H1 (cell line): ENCODE measurements around the gene RAB36. TPM values are rescaled to one million over a fixed set of nuclear protein-coding genes. Genes with fewer than 3 reads are reported as not detected.

Experiments
- CTCF ChIA-PET: fragments of 300-600 bp; sonication (Branson Sonifier 250); formaldehyde crosslinking; loops from one replicate; lab custom pipeline; 2021; ENCODE audit not compliant: partially characterized antibody; lab: Charles Lee
- POLR2A ChIA-PET: fragments of 300-600 bp; sonication (Branson Sonifier 250); formaldehyde crosslinking; loops from one replicate; lab custom pipeline; 2021; ENCODE audit warnings: inconsistent platforms; ENCODE audit not compliant: partially characterized antibody; lab: Charles Lee
- DNase-seq, 2 experiments: peaks; one replicate each; pipeline versions ENCODE4 v3.0.0 to v3.0.0-alpha.2; 2010 to 2022; ENCODE audit warnings: low spot score in 2 of 2, low read depth in 1 of 2, mixed read lengths in 1 of 2
- FAIRE-seq: peaks from 2 replicates; lab custom pipeline; 2011; peaks lifted over from hg19 to GRCh38; lab: Jason Lieb, UNC
- H2AFZ ChIP-seq: 2 replicates; pipeline ENCODE4 v1.8.1; 2012; ENCODE audit warnings: low read length, inconsistent platforms
- H2AK5ac ChIP-seq: 2 replicates; pipeline ENCODE4 v1.6.1; 2013; ENCODE audit warnings: low read depth, low read length
- H2BK120ac ChIP-seq: replicated peaks from 2 replicates; pipeline ENCODE3; 2013; ENCODE audit warnings: low read depth, low read length, inconsistent platforms
- H2BK12ac ChIP-seq: 2 replicates; pipeline ENCODE4 v1.6.1; 2013; ENCODE audit warnings: low read depth, low read length
- H2BK15ac ChIP-seq: 2 replicates; pipeline ENCODE4 v1.6.1; 2013; ENCODE audit warnings: low read length
- H2BK20ac ChIP-seq: 2 replicates; pipeline ENCODE4 v1.6.1; 2013; ENCODE audit warnings: low read length
- H2BK5ac ChIP-seq: 2 replicates; pipeline ENCODE4 v1.6.1; 2013; ENCODE audit warnings: low read depth, low read length
- H3K14ac ChIP-seq: 2 replicates; pipeline ENCODE4 v1.6.1; 2013; ENCODE audit warnings: inconsistent platforms; ENCODE audit not compliant: insufficient read length
- H3K18ac ChIP-seq: 2 replicates; pipeline ENCODE4 v1.6.1; 2013; ENCODE audit warnings: low read length; ENCODE audit errors: extremely low read depth
- H3K23ac ChIP-seq: 2 replicates; pipeline ENCODE4 v1.6.1; 2013; ENCODE audit warnings: inconsistent platforms; ENCODE audit not compliant: insufficient read length
- H3K23me2 ChIP-seq: 2 replicates; pipeline ENCODE4 v1.6.1; 2013; ENCODE audit warnings: low read depth, low read length
- H3K27ac ChIP-seq: 2 replicates; pipeline ENCODE4 v1.6.1; 2011; ENCODE audit warnings: low read depth, low read length, inconsistent platforms
- H3K27me3 ChIP-seq, 4 experiments: replicated peaks in 1 of 4; 1 replicate in 1 of 4; 2 replicates in 3 of 4; pipeline versions ENCODE4 v1.6.1 to v1.8.1; 2011 to 2013; ENCODE audit warnings: low read length in 3 of 4, mild to moderate bottlenecking in 3 of 4, inconsistent platforms in 2 of 4, mixed read lengths in 2 of 4, moderate library complexity in 1 of 4; ENCODE audit not compliant: control insufficient read depth in 3 of 4, insufficient read depth in 3 of 4; ENCODE audit errors: extremely low read depth in 1 of 4
- H3K36me3 ChIP-seq, 4 experiments: 2 replicates each; pipeline versions ENCODE4 v1.6.1 to v1.8.1; 2011 to 2013; ENCODE audit warnings: mild to moderate bottlenecking in 4 of 4, low read length in 3 of 4, moderate library complexity in 2 of 4, control low read depth in 1 of 4, inconsistent platforms in 1 of 4; ENCODE audit not compliant: insufficient read depth in 4 of 4, control insufficient read depth in 2 of 4
- H3K4ac ChIP-seq: replicated peaks from 2 replicates; pipeline ENCODE3; 2013; ENCODE audit warnings: low read length, low read depth, mixed read lengths, inconsistent platforms; ENCODE audit not compliant: insufficient read length
- H3K4me1 ChIP-seq, 4 experiments: replicated peaks in 1 of 4; 1 replicate in 1 of 4; 2 replicates in 3 of 4; pipeline versions ENCODE4 v1.6.1 to v1.8.1; 2011 to 2013; ENCODE audit warnings: low read length in 3 of 4, inconsistent platforms in 2 of 4, mixed read lengths in 1 of 4; ENCODE audit not compliant: insufficient read depth in 4 of 4, control insufficient read depth in 3 of 4
- H3K4me2 ChIP-seq, 2 experiments: 2 replicates each; pipeline versions ENCODE4 v1.6.1 to v1.8.1; 2011 to 2013; ENCODE audit warnings: low read depth in 2 of 2, low read length in 2 of 2, control low read depth in 1 of 2, inconsistent platforms in 1 of 2, mild to moderate bottlenecking in 1 of 2; ENCODE audit not compliant: insufficient read depth in 1 of 2
- H3K4me3 ChIP-seq, 4 experiments: fragments of 200-600, 300-600 bp in 1 of 4; sonication (generic), shearing (Covaris generic), sonication (Bioruptor Twin) in 1 of 4; 2 replicates each; pipeline versions ENCODE4 v1.5.1 to v1.8.1; 2011 to 2016; ENCODE audit warnings: low read length in 4 of 4, low read depth in 3 of 4, control low read depth in 2 of 4, inconsistent platforms in 2 of 4, mild to moderate bottlenecking in 2 of 4, mixed read lengths in 1 of 4, moderate library complexity in 1 of 4; ENCODE audit not compliant: insufficient read depth in 2 of 4; ENCODE audit errors: extremely low read depth in 1 of 4
- H3K56ac ChIP-seq: replicated peaks from 2 replicates; pipeline ENCODE3; 2013; ENCODE audit warnings: low read depth, mild to moderate bottlenecking, mixed read lengths, low read length, inconsistent platforms; ENCODE audit not compliant: insufficient read length
- H3K79me1 ChIP-seq: 2 replicates; pipeline ENCODE4 v1.6.1; 2013; ENCODE audit warnings: low read depth, low read length, control low read depth
- H3K79me2 ChIP-seq, 2 experiments: 2 replicates each; pipeline versions ENCODE4 v1.6.1 to v1.8.1; 2012 to 2013; ENCODE audit warnings: low read length in 2 of 2, mild to moderate bottlenecking in 2 of 2, inconsistent platforms in 1 of 2; ENCODE audit not compliant: insufficient read depth in 2 of 2, control insufficient read depth in 1 of 2
- H3K9ac ChIP-seq, 4 experiments: replicated peaks in 1 of 4; 1 replicate in 1 of 4; 2 replicates in 3 of 4; pipeline versions ENCODE4 v1.6.1 to v1.8.1; 2011 to 2013; ENCODE audit warnings: low read depth in 3 of 4, low read length in 3 of 4, control low read depth in 2 of 4, mild to moderate bottlenecking in 2 of 4, moderate library complexity in 2 of 4, inconsistent platforms in 1 of 4; ENCODE audit errors: extremely low read depth in 1 of 4
- H3K9me3 ChIP-seq, 2 experiments: 2 replicates each; pipeline versions ENCODE4 v1.6.1 to v1.8.1; 2012 to 2013; ENCODE audit warnings: mild to moderate bottlenecking in 2 of 2, moderate library complexity in 2 of 2, control low read depth in 1 of 2, inconsistent platforms in 1 of 2, low read depth in 1 of 2, low read length in 1 of 2, mixed read lengths in 1 of 2; ENCODE audit not compliant: insufficient read depth in 2 of 2
- H4K20me1 ChIP-seq, 2 experiments: replicated peaks in 1 of 2; 2 replicates each; pipeline versions ENCODE3 to v1.8.1; 2011 to 2013; ENCODE audit warnings: inconsistent platforms in 2 of 2, low read length in 2 of 2, mild to moderate bottlenecking in 1 of 2; ENCODE audit not compliant: insufficient read depth in 2 of 2, control insufficient read depth in 1 of 2
- H4K5ac ChIP-seq: 2 replicates; pipeline ENCODE4 v1.6.1; 2013; ENCODE audit warnings: low read length, low read depth, mixed read lengths, inconsistent platforms; ENCODE audit not compliant: insufficient read length
- H4K8ac ChIP-seq: 2 replicates; pipeline ENCODE4 v1.8.0; 2013; ENCODE audit warnings: mild to moderate bottlenecking, moderate library complexity, low read length, inconsistent platforms; ENCODE audit not compliant: insufficient read depth; ENCODE audit errors: extremely low read depth
- H4K91ac ChIP-seq: replicated peaks from 2 replicates; pipeline ENCODE3; 2013; ENCODE audit warnings: low read length, mixed read lengths, inconsistent platforms; ENCODE audit not compliant: insufficient read length
- BRCA1 ChIP-seq: IDR thresholded peaks from 2 replicates; pipeline ENCODE4 v1.6.1; 2012; ENCODE audit warnings: low read depth, low read length, improper control_type of control experiment
- CTBP2 ChIP-seq: IDR thresholded peaks from 2 replicates; pipeline ENCODE4 v1.7.0; 2011; ENCODE audit warnings: borderline replicate concordance, mild to moderate bottlenecking, moderate library complexity, mixed read lengths, low read length; ENCODE audit not compliant: insufficient read depth, insufficient read length
- EGR1 ChIP-seq: IDR thresholded peaks from 2 replicates; pipeline ENCODE4 v1.6.1; 2011; ENCODE audit warnings: low read depth, low read length, borderline replicate concordance
- EP300 ChIP-seq, 2 experiments: IDR thresholded peaks; 1 replicate in 1 of 2; 2 replicates in 1 of 2; pipeline ENCODE4 v1.6.1; 2011 to 2012; ENCODE audit warnings: low read depth in 2 of 2, low read length in 2 of 2, mild to moderate bottlenecking in 2 of 2, borderline replicate concordance in 1 of 2, inconsistent platforms in 1 of 2, moderate library complexity in 1 of 2
- JUND ChIP-seq: IDR thresholded peaks from 2 replicates; pipeline ENCODE4 v1.6.1; 2011; ENCODE audit warnings: mild to moderate bottlenecking, improper control_type of control experiment, low read length
- POLR2A ChIP-seq, 2 experiments: IDR thresholded peaks; 1 replicate in 1 of 2; 2 replicates in 1 of 2; pipeline ENCODE4 v1.6.1; 2011; ENCODE audit warnings: low read depth in 2 of 2, low read length in 2 of 2, mild to moderate bottlenecking in 2 of 2; ENCODE audit errors: control extremely low read depth in 1 of 2
- POLR2AphosphoS5 ChIP-seq: IDR thresholded peaks from 2 replicates; pipeline ENCODE4 v1.6.1; 2011; ENCODE audit warnings: low read depth, low read length
- RAD21 ChIP-seq, 2 experiments: IDR thresholded peaks in 1 of 2; conservative IDR thresholded peaks in 1 of 2; 2 replicates each; pipeline ENCODE4 v1.6.1; 2011; ENCODE audit warnings: low read depth in 2 of 2, low read length in 2 of 2, improper control_type of control experiment in 1 of 2, inconsistent platforms in 1 of 2, mild to moderate bottlenecking in 1 of 2, moderate library complexity in 1 of 2
- RNF2 ChIP-seq: fragments of 200-900, 300-1000 bp; sonication (generic); IDR thresholded peaks from 2 replicates; pipeline ENCODE4 v1.7.1; 2016; ENCODE audit warnings: borderline replicate concordance, low read depth, mild to moderate bottlenecking, antibody characterized with exemption, low read length; ENCODE audit not compliant: poor library complexity, severe bottlenecking; ENCODE audit errors: missing control alignments
- RXRA ChIP-seq: IDR thresholded peaks from 2 replicates; pipeline ENCODE4 v1.6.1; 2011; ENCODE audit warnings: low read depth, mild to moderate bottlenecking, low read length, moderate library complexity; ENCODE audit not compliant: insufficient read depth
- SP2 ChIP-seq: IDR thresholded peaks from 2 replicates; pipeline ENCODE4 v1.6.1; 2012; ENCODE audit warnings: mild to moderate bottlenecking, low read length, inconsistent platforms
- WGBS, 2 experiments: shearing (Covaris generic) in 1 of 2; methylation state at CpG; one replicate each; pipeline versions ENCODE4 v1.1.6 to v1.1.7; 2013 to 2015; ENCODE audit warnings: low lambda C conversion rate in 2 of 2, mixed read lengths in 2 of 2, inconsistent platforms in 1 of 2, low coverage in 1 of 2, missing lambda C conversion rate in 1 of 2; ENCODE audit not compliant: insufficient replicate concordance in 2 of 2, insufficient coverage in 1 of 2, insufficient read length in 1 of 2; ENCODE audit errors: extremely low coverage in 1 of 2, missing lambda C conversion rate in 1 of 2; 5-methylcytosine and 5-hydroxymethylcytosine counted together
- polyA plus RNA-seq, 7 experiments: library from polyadenylated mRNA; depleted of rRNA in 3 of 7; stranded (reverse) in 5 of 7; unstranded in 2 of 7; fragments of >200 nt in 5 of 7; fragments of 200-250 nt in 2 of 7; gene quantifications; 1 replicate in 5 of 7; 2 replicates in 1 of 7; 4 replicates in 1 of 7; pipeline versions ENCODE4 v1.2.1 to v1.2.3, GENCODE V29; 2011 to 2013; ENCODE audit warnings: missing spikeins in 2 of 7, mixed read lengths in 2 of 7
- total RNA-seq: library from RNA; stranded (reverse); fragmentation: NEBNext Ultra II Directional; extraction: Animal tissue kit (Norgen Biotek cat#: 25700); gene quantifications from 2 replicates; pipeline ENCODE4 v1.2.1, GENCODE V29; 2021

RAB36 gene
- total and polyA plus RNA-seq, 2 of the 8 experiments (the other 6 are each of a cell fraction or from before 2014, with no cell fraction given), result 1.0 to 1.5 TPM

- TF ChIP-seq EGR1 (no peak), CTBP2 (no peak), EP300 (IDR thresholded peaks at IDR 0.05; ENCODE audit: borderline replicate concordance in 1 of 2, low read depth in 2 of 2, low read length in 2 of 2) (no peak), BRCA1 (no peak), RAD21 (IDR thresholded peaks at IDR 0.05 in 1 of 2, conservative IDR thresholded peaks at IDR 0.05 in 1 of 2; ENCODE audit: low read depth in 2 of 2, low read length in 2 of 2) (no peak), POLR2A (IDR thresholded peaks at IDR 0.05; ENCODE audit: control extremely low read depth in 1 of 2, low read depth in 2 of 2, low read length in 2 of 2) (no peak), POLR2AphosphoS5 (no peak), SP2 (no peak), JUND (no peak), RXRA (no peak), RNF2 (no peak)
- ChIA-PET CTCF (interaction anchor here (0.6 to 1.4 kb wide), 2 partner anchors 26 to 1371 kb away, joined by 3 read pairs; no protein-coding TSS in a partner anchor), POLR2A (no interaction called here)
- no peak overlapping the region for H4K91ac ChIP-seq
- H2BK15ac ChIP-seq, result no peak overlapping the region
- no peak overlapping the region for H3K23ac ChIP-seq
- 0 out of 2 replicates have a peak, but pooled peaks cover 3% of the 10 kb centered on the region for H3K79me1 ChIP-seq
- no peaks in the 10 kb centered on the region; a peak in 2 of 7 replicates for H3K27me3 ChIP-seq
- H3K79me2 ChIP-seq, result no peaks in the 10 kb centered on the region
- peaks cover 0 to 9% of the 10 kb centered on the region in 2 experiments for H4K20me1 ChIP-seq
- H2AK5ac ChIP-seq, result no peak overlapping the region
- no peak overlapping the region for H3K18ac ChIP-seq
- no peak overlapping the region for H2BK20ac ChIP-seq
- no peak overlapping the region for H3K14ac ChIP-seq
- no peak overlapping the region for H3K9ac ChIP-seq
- no peaks in the 10 kb centered on the region for H3K36me3 ChIP-seq
- no peak overlapping the region for H2BK12ac ChIP-seq
- H4K8ac ChIP-seq, result no peak overlapping the region
- no peaks in the 10 kb centered on the region for H3K9me3 ChIP-seq
- H4K5ac ChIP-seq, result no peak overlapping the region
- no peaks in the 10 kb centered on the region for H3K4me1 ChIP-seq
- no peak for DNase-seq
- H2BK5ac ChIP-seq, result peak overlapping the region; percentile 24; the same call in 1 of the 2 replicates
- H2AFZ ChIP-seq, result no peak overlapping the region
- no peak overlapping the region for H3K27ac ChIP-seq
- FAIRE-seq, result no peak
- no peak overlapping the region for H3K4ac ChIP-seq
- no peak overlapping the region for H2BK120ac ChIP-seq
- no peak overlapping the region for H3K4me3 ChIP-seq
- no peak overlapping the region for H3K4me2 ChIP-seq
- 75% methylated on average over 3 of the region's 3 CpGs; no CpG with 5 or more reads in 1 of the 2 experiments for WGBS, 2 experiments
- no peaks in the 10 kb centered on the region for H3K23me2 ChIP-seq
- H3K56ac ChIP-seq, result no peak overlapping the region
Observed at GRCh38 chr22:23101524-23101923, 43.8 kb upstream of the RAB36 start.
